HG03439 (cell line): ENCODE data around the gene CPEB2.
A peak's percentile ranks its signal among the peaks of the same experiment; 100 is the strongest.

ENCODE experiments used
- ATAC-seq: cut with Tn5 transposase; IDR thresholded peaks from one replicate; pipeline ENCODE4 v1.9.1; 2021; ENCODE audit warnings: mild to moderate bottlenecking, moderate library complexity; ENCODE audit not compliant: unreplicated experiment

Gene CPEB2

DNA sequence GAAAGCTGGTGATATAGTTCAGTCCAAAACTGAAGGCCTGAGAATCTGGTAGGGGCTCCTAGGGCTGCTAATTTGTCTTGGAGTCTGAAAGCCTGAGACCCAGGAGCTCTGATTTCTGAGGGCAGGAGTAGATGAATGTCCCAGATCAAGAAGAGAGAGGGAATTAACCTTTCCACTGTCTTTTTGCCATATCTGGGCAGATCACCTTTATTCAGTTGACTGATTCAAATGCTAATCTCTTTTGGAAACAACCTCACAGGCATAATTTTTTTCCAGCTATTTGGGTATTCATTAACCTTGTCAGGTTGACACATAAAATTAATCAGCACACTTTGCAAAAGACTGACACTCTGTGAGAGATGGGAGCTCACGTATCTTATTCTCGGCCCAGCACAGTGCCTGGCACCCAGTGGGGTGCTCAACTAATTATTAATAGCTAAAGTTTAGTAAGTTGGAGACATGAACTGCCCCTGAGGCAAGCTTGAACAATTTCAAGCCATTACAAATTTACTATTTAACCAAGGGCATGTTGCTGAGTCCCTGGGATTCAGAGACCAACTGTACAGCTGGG lies 114.3 kb downstream of the CPEB2 start:
- no peak for ATAC-seq

- peak; percentile 63 for ATAC-seq
Measured at GRCh38 chr4:15117270-15117946, 115.1 kb downstream of the CPEB2 start.

- ATAC-seq = no peak
Measured at GRCh38 chr4:15118292-15118691, 116.0 kb downstream of the CPEB2 start.
